ENCODE results near the gene SPRN.
A peak's percentile ranks its signal among the peaks of the same experiment; 100 is the strongest.
"Not testable (repeated sequence)": the region's sequence is repeated elsewhere in the genome, so short reads cannot be mapped to it uniquely, and the experiment has no call there.

Gene SPRN

GRCh38 chr10:133419211-133419950 is 5.0 kb downstream of the SPRN start:
- in situ Hi-C loops (cut with HindIII; ENCODE audit: low pct_ligation_motif_present, low pct_unique_long_range_greater_than_20kb, low sequenced_read_pairs) = no loop called here
- DNase-seq = no peak

- in situ Hi-C loops (cut with HindIII; ENCODE audit: low pct_ligation_motif_present, low pct_unique_long_range_greater_than_20kb, low sequenced_read_pairs) = no loop called here
- no peak for DNase-seq
These were observed 6.0 kb downstream of the SPRN start for GRCh38 chr10:133418289-133418993.

- in situ Hi-C loops (cut with HindIII; ENCODE audit: low pct_ligation_motif_present, low pct_unique_long_range_greater_than_20kb, low sequenced_read_pairs) = no loop called here
- DNase-seq = no peak
These were observed 8.7 kb downstream of the SPRN start for GRCh38 chr10:133415752-133416151.

GRCh38 chr10:133414401-133414800 is 10.0 kb downstream of the SPRN start:
- in situ Hi-C loops (cut with HindIII; ENCODE audit: low pct_ligation_motif_present, low pct_unique_long_range_greater_than_20kb, low sequenced_read_pairs) = not testable (repeated sequence)

GRCh38 chr10:133412381-133412711 is 12.1 kb downstream of the SPRN start:
- DNase-seq = no peak
- in situ Hi-C loops (cut with HindIII; ENCODE audit: low pct_ligation_motif_present, low pct_unique_long_range_greater_than_20kb, low sequenced_read_pairs) = no loop called here

More at GRCh38 chr10:133414401-133414800, 10.0 kb downstream of the SPRN start:
- not testable (repeated sequence) for DNase-seq

- in situ Hi-C loops (cut with HindIII; ENCODE audit: low pct_ligation_motif_present, low pct_unique_long_range_greater_than_20kb, low sequenced_read_pairs) = no loop called here
- DNase-seq = no peak
These were observed 12.7 kb downstream of the SPRN start for GRCh38 chr10:133411523-133412380.

- no peak for DNase-seq
- in situ Hi-C loops (cut with HindIII; ENCODE audit: low pct_ligation_motif_present, low pct_unique_long_range_greater_than_20kb, low sequenced_read_pairs) = no loop called here
These were observed 18.4 kb downstream of the SPRN start for GRCh38 chr10:133405844-133406527.

- in situ Hi-C loops (cut with HindIII; ENCODE audit: low pct_ligation_motif_present, low pct_unique_long_range_greater_than_20kb, low sequenced_read_pairs) = no loop called here
These were observed 19.2 kb downstream of the SPRN start for GRCh38 chr10:133405272-133405671.

GRCh38 chr10:133403784-133404183 is 20.6 kb downstream of the SPRN start:
- in situ Hi-C loops (cut with HindIII; ENCODE audit: low pct_ligation_motif_present, low pct_unique_long_range_greater_than_20kb, low sequenced_read_pairs) = no loop called here
- no peak for DNase-seq

More at GRCh38 chr10:133405272-133405671, 19.2 kb downstream of the SPRN start:
- peak; percentile 45 for DNase-seq

- no peak for DNase-seq
- in situ Hi-C loops (cut with HindIII; ENCODE audit: low pct_ligation_motif_present, low pct_unique_long_range_greater_than_20kb, low sequenced_read_pairs) = no loop called here
These were observed 21.1 kb downstream of the SPRN start for GRCh38 chr10:133403359-133403758.

- DNase-seq = no peak
- in situ Hi-C loops (cut with HindIII; ENCODE audit: low pct_ligation_motif_present, low pct_unique_long_range_greater_than_20kb, low sequenced_read_pairs) = no loop called here
These were observed 22.3 kb downstream of the SPRN start for GRCh38 chr10:133401981-133402725.

- in situ Hi-C loops (cut with HindIII; ENCODE audit: low pct_ligation_motif_present, low pct_unique_long_range_greater_than_20kb, low sequenced_read_pairs) = no loop called here
- DNase-seq = no peak
These were observed 22.9 kb downstream of the SPRN start for GRCh38 chr10:133401500-133401899.

GRCh38 chr10:133400624-133401424 is 23.6 kb downstream of the SPRN start:
- no peak for DNase-seq
- in situ Hi-C loops (cut with HindIII; ENCODE audit: low pct_ligation_motif_present, low pct_unique_long_range_greater_than_20kb, low sequenced_read_pairs) = no loop called here

- in situ Hi-C loops (cut with HindIII; ENCODE audit: low pct_ligation_motif_present, low pct_unique_long_range_greater_than_20kb, low sequenced_read_pairs) = no loop called here
- DNase-seq = no peak
These were observed 25.3 kb downstream of the SPRN start for GRCh38 chr10:133399123-133399601.

GRCh38 chr10:133397938-133398337 is 26.5 kb downstream of the SPRN start:
- DNase-seq = no peak
- in situ Hi-C loops (cut with HindIII; ENCODE audit: low pct_ligation_motif_present, low pct_unique_long_range_greater_than_20kb, low sequenced_read_pairs) = no loop called here

GRCh38 chr10:133396035-133396624 is 28.3 kb downstream of the SPRN start:
- DNase-seq = no peak
- in situ Hi-C loops (cut with HindIII; ENCODE audit: low pct_ligation_motif_present, low pct_unique_long_range_greater_than_20kb, low sequenced_read_pairs) = no loop called here

GRCh38 chr10:133394801-133395221 is 29.6 kb downstream of the SPRN start:
- in situ Hi-C loops (cut with HindIII; ENCODE audit: low pct_ligation_motif_present, low pct_unique_long_range_greater_than_20kb, low sequenced_read_pairs) = no loop called here
- no peak for DNase-seq
